SH-SY5Y (cell line): ENCODE data around the gene GFPT2.

ENCODE experiments used
- GATA2 ChIP-seq: IDR thresholded peaks from 2 replicates; pipeline ENCODE4 v1.6.1; 2011; ENCODE audit warnings: mild to moderate bottlenecking, low read depth, low read length
- GATA3 ChIP-seq: IDR thresholded peaks from 2 replicates; pipeline ENCODE4 v1.6.1; 2011; ENCODE audit warnings: low read depth, mild to moderate bottlenecking, low read length, moderate library complexity

Gene GFPT2

GRCh38 chr5:180334751-180335613 lies 18.2 kb downstream of the GFPT2 start:
- TF ChIP-seq GATA3 = no peak
- TF ChIP-seq GATA2 = no peak

DNA sequence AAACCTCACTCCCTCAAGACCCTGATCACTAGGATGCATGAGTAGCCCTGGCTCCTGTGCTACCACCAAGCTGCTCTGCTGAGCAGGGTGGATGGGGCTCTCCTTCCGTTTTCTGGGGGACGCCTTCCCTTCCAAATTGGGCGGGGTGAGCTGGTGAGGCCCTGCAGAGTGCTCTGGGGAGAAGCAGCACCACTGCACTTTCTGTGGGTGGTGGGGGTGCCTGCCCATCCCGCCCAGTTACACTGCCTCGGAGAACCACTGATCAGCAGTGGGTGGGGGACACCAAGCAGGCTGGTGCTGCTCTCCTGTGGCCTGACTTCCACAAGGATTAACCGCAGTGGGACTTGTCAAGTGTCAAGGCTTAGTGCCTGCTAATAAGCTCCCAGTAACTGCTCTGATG lies 19.0 kb downstream of the GFPT2 start:
- TF ChIP-seq GATA3 = no peak
- TF ChIP-seq GATA2 = no peak

GRCh38 chr5:180333661-180334060 lies 19.5 kb downstream of the GFPT2 start:
- TF ChIP-seq GATA2 (no peak), GATA3 (no peak)

DNA sequence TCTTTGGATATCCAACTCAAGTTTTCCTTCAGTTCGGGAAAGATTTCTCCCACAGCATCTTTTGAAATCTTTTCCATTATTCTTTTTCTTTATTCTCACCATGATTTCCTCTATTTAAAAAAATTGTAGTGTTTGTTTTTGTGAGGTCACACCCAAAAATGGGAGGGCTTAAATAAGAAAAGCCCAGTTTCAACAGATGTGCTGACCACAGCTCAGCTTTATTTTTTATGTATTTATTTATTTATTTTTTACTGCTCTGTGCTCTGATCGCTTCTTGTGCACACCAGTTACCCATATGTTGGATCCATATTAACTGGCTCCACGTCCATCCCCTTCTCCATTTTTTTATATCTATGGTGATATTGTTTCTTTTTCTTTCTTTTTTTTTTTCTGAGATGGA lies 20.3 kb downstream of the GFPT2 start:
- TF ChIP-seq GATA2 = no peak
- TF ChIP-seq GATA3 = no peak

DNA sequence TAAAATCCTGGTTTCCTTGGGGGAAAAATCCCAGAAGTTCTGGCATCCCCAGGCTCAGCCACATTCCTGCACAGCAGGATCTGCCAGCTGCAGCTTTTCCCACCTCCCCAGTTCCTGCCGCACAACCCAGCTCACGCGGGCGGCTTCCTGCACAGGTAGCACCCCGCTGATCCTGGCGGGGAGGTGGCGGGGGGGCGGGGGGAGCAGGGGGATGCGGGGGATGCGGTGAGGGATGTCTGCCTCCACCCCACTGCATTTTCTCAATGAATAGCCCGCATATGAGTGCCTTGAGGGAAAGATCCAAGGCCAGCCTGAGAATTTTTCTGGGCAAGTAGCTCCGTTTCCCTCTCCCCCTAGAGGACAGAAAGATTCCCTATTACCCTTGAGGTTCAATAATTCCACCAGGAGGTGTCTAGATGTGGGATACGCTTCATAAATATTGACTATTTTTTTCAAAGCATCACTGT lies 21.1 kb downstream of the GFPT2 start:
- TF ChIP-seq GATA3 (no peak), GATA2 (no peak)

GRCh38 chr5:180331647-180331950 lies 21.5 kb downstream of the GFPT2 start:
- TF ChIP-seq GATA3 (no peak), GATA2 (no peak)

GRCh38 chr5:180330810-180331646 lies 22.1 kb downstream of the GFPT2 start:
- TF ChIP-seq GATA2 = no peak
- TF ChIP-seq GATA3 = no peak

DNA sequence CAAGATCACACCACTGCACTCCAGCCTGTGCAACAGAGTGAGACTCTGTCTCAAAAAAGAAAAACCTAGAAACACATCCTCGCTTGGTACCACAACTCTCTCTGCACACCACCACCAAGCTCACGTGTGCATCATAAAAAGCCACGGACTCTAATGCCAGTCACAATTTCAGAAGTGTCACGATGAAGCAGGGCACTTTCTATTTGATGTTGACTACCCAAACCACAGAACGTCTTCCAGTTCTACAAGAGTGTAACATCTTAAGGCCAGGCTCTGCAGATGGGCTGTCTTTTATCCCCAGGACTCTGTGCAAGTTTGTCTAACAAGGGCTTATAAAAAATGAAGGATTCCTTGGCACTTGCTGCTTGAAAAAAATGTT lies 22.9 kb downstream of the GFPT2 start:
- TF ChIP-seq GATA3 (no peak), GATA2 (no peak)

DNA sequence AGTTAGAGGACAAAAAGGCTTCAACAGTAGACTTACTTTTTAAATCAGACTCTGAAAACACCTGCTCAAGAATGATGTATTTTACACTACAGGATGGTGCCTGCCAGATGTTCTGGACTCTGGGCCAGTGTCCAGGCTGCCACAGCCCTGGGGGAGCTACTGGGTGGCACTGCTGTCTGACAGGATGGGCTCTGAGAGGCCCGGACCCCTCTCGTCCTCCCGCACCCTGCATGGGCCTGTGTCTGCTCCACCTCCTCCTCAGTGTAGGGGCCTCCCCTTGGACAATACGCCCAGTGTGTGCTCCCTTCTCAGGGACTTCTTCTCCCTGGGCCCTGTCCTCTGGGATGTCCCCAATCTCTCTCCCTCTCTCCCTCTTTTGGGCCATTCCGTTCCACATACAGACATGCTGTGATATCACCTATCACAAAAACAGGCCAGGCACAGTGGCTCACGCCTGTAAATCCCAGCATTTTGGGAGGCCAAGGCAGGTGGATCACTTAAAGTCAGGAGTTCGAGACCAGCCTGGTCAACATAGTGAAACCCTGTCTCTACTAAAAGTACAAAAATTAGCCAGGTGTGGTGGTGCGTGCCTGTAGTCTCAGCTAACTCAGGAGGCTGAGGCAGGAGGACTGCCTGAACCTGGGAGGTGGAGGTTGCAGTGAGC lies 23.4 kb downstream of the GFPT2 start:
- TF ChIP-seq GATA2 (no peak), GATA3 (no peak)

DNA sequence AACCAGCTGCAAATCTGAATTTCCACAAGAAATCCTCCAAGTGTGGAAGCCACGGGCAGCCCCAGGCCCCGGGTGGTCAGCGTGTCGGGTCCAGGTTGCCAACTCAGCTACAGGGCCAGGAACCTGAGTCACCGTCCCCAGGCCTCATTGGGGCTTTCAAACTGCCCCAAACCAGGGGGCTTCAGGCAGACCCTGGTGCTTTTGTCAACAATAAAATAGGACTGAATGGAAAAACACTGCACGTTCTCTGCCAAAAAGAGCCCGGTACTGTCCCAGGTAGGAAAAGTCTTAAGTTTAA lies 24.0 kb downstream of the GFPT2 start:
- TF ChIP-seq GATA3 = no peak
- TF ChIP-seq GATA2 = no peak

DNA sequence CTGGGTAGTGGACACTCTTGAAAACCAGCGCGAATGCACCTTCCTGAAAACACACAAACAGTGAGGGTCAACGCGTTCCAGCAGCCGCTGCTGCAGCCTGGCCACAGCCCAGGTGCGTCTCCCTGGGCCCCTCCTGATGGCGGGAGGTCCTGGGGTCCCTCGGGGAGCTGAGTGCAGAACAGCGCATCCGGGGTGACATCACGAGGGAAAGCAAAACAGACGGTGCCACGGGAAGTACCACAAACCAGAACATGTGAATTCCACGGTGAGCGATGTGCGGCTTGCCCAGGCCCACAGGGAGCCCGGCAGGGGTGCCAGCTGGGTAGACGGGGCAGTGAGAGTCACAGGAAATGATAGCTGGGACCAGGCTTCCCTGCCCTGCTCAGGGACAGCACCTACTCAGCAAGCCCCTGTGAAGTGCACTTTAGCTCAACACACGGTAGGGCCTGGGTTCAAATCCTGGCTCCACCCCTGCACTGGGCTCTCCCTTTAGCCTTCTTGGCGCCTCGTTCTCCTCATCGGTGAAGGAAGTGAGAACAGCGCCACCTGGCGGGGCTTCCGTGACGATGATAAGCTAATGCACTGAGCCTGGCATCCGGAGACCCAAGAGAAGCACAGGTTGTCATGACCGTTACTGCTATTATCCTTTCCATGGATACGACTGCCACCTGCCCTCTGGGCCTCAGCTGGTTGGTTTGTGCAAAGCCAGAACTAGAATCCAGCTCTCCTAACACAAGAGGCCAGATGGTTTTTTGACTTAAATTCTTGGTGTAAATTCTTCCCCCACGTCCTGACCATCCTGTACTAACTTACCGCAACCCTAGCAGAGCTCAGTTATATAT lies 24.6 kb downstream of the GFPT2 start:
- TF ChIP-seq GATA2 = no peak
- no peak for TF ChIP-seq GATA3

DNA sequence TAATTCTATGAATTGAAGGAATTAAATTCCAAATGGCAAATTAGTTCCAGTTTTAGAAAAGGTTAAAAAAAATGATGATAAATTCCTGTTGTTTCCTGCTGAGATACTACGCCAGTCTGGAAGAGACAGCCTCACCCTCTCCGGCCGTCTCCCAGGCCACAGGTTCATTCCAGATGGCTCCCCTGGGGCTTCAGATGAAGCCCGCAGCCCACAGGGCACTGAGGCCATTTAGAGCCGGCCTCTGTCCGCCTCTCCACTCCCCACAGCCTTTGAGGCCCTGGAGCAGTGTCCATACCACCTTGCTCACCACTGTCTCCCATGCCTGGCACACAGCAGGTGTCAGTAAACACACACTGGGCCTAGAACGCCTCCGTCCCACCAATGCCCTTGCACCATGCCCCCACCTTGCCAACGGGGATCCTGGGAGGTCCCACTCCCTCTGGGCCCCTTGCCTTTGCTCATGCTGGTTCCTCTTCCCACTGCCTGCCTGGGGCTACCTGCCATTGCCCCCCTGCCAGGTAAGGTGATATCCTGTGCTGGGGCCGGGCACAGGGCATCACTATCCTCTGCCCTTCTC lies 26.1 kb downstream of the GFPT2 start:
- TF ChIP-seq GATA3 = no peak
- no peak for TF ChIP-seq GATA2

DNA sequence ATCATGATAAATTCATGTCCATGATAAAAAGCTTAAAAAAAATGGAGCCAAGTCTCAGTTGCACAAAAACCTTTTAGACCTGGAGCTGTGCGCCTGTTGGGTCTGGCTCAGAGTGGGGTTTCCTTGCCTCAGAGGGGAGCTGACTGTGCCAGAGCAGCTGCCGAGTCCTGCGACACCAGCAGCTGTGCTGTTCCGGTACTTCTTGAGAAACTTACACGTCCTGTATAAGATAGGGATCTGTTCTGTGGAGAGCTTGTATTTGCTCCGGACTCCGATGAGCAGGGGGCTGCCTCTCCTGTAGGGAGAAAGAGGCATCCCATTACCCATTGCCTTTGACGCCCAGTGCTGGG lies 28.6 kb downstream of the GFPT2 start:
- TF ChIP-seq GATA2 (no peak), GATA3 (no peak)
